Pancreas (tissue), 10 donors: Measurements from ENCODE around the gene ZNF207. TPM values are rescaled to one million over a fixed set of nuclear protein-coding genes. Genes with fewer than 3 reads are reported as not detected.

Experiments
- ATAC-seq, 4 donors: fragments of 200-7000 bp; cut with Tn5 transposase; one replicate each; pipeline versions ENCODE4 v1.8.0 to v1.9.1; 2020; ENCODE audit warnings: mild to moderate bottlenecking in 4 of 4, moderate library complexity in 4 of 4
- DNase-seq, 6 donors: peaks; one replicate each; pipeline ENCODE4 v3.0.0-alpha.2; 2020
- FAIRE-seq: peaks from 2 replicates; lab custom pipeline; 2012; peaks lifted over from hg19 to GRCh38; lab: Jason Lieb, UNC
- H3K27ac ChIP-seq, 4 donors: fragments of 200-600 bp; sonication (generic); 1 replicate in 3 of 4; 2 replicates in 1 of 4; pipeline versions ENCODE4 v1.5.0 to v1.8.0; 2020
- H3K27me3 ChIP-seq, 4 donors: fragments of 200-600 bp; one replicate each; pipeline ENCODE4 v1.8.0; 2021
- H3K36me3 ChIP-seq, 3 donors: fragments of 200-600 bp; sonication (generic) in 1 of 3; one replicate each; pipeline versions ENCODE4 v1.5.0 to v1.8.0; 2020 to 2021
- H3K4me1 ChIP-seq, 3 donors: fragments of 200-600 bp; one replicate each; pipeline ENCODE4 v1.8.0; 2021
- H3K4me3 ChIP-seq, 4 donors: fragments of 200-600 bp; sonication (generic) in 2 of 4; one replicate each; pipeline versions ENCODE4 v1.5.0 to v1.8.0; 2020 to 2021
- H3K9me3 ChIP-seq, 4 donors: fragments of 200-600 bp; one replicate each; pipeline ENCODE4 v1.8.0; 2021
- CTCF ChIP-seq, 4 donors: fragments of 200-600 bp; sonication (generic) in 3 of 4; IDR thresholded peaks; one replicate each; pipeline versions ENCODE4 v1.5.0 to v1.8.0; 2021; ENCODE audit warnings: antibody characterized with exemption in 4 of 4
- WGBS, 2 donors: extraction: QIAGEN DNeasy Blood & Tissue Kit; methylation state at CpG; one replicate each; pipeline ENCODE4 v1.1.7; 2013; 5-methylcytosine and 5-hydroxymethylcytosine counted together
- intact Hi-C, 3 donors: fragments of 100-400 bp; cut with DNase I; formaldehyde crosslinking; loops; one replicate each; pipeline versions ENCODE4 v1.11.1 to v1.14.2; 2022
- polyA plus RNA-seq, 2 donors: library from polyadenylated mRNA; stranded (reverse); fragments of 200-250 nt; gene quantifications; one replicate each; pipeline ENCODE4 v1.2.3, GENCODE V29; 2013
- total RNA-seq, 6 donors: library from RNA; stranded (reverse); fragmentation: NEBNext Ultra II Directional in 4 of 6; extraction: Animal tissue kit (Norgen Biotek cat#: 25700) in 4 of 6; gene quantifications; one replicate each; pipeline versions ENCODE4 v1.2.1 to v1.2.4, GENCODE V29; 2021 to 2023
- donor health status: healthy with polysubstance abuse.
- donor health status: DM: no; HTN: no; CAD: no; lungs with moderate emphysema.
- donor health status: DM: no; HTN: no; CAD: no.
- donor health status: control.
- donor health status: control.
- donor health status: Bipolar disorder and iron deficiency.
- donor health status: DM: yes; HTN: yes; CAD: no.
- donor health status: DM: no; HTN: no; CAD: no.
- donor health status: DM: no; HTN: no; CAD: no.
- donor health status: DM: yes; HTN: yes; CAD: no.

ZNF207 gene
- total and polyA plus RNA-seq, 8 donors: 35.1 to 82.4 (median 44.2) TPM

DNA sequence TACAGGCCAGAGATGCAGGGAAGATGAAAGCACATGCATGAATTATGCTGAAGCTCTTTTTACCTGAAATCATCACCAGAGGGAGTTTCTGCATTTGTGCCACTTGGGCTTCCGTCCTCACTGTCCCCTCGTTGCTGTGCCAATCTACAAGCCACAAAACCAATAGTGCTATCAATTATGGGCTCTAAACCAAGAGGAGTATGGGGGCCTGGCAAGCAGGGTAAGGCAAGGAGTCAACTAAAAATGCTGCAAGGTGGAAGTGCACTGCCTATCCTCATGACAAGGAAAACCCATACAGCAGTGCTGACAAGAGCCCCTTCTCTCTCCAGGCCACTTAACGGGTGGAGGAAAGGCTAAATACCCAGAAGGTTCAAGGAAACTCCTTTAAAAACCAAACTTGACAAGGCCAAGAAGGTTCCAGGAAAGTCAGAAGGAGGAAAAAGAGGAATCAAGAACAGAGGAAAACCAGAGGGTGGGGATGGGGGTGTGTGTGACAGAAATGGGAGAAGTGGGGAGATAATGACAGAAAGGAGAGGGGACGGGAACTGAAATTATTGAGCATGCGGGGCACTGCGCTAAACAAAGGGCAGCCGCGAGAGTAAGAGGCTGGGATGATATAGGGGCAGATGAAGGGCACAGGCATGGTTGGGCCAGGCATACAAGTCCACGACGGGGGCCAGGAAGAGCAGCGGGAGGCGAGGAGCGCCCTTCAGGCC, 8.7 kb upstream of the ZNF207 start:
- H3K4me3 ChIP-seq: peak overlapping the region; percentile 40 to 62 (median 58)
- H3K27ac ChIP-seq: peak overlapping the region in 3 of 4 donors; percentile 54 to 80 (median 73)
- H3K27me3 ChIP-seq: no peaks in the 10 kb centered on the region
- ATAC-seq (peak; percentile 12 to 50 (median 32)), FAIRE-seq (no peak), DNase-seq (peak in 1 of 6 donors; percentile 36)
- peaks cover 0 to 8% (median 0%) of the 10 kb centered on the region in 3 donors for H3K4me1 ChIP-seq
- no peaks in the 10 kb centered on the region for H3K9me3 ChIP-seq
- no peak for TF ChIP-seq CTCF (IDR thresholded peaks at IDR 0.05)
- peaks cover 0 to 13% (median 0%) of the 10 kb centered on the region in 3 donors for H3K36me3 ChIP-seq
- 1 to 2% methylated on average over 11 to 13 of the region's 13 CpGs for WGBS, 2 donors
- intact Hi-C loops: no loop called here

GRCh38 chr17:32341857-32342602, 7.9 kb upstream of the ZNF207 start, which contains the start of gene C17orf75:
Gene C17orf75 (minus strand): TSS chr17:32342173. CDS start chr17:32342139, 34 bp downstream.
- Histone ChIP-seq H3K9me3 (no peaks in the 10 kb centered on the region), H3K27ac (peak within 1 kb of the TSS; percentile 17 to 80 (median 64)), H3K27me3 (no peaks in the 10 kb centered on the region), H3K4me3 (peak within 1 kb of the TSS; percentile 40 to 62 (median 58)), H3K4me1 (peaks cover 0 to 8% (median 0%) of the 10 kb centered on the region in 3 donors), H3K36me3 (peaks cover 0 to 7% (median 0%) of the 10 kb centered on the region in 3 donors)
- WGBS, 2 donors: 4% methylated on average over 28 to 43 of the region's 47 CpGs
- DNase-seq: peak; percentile 73 to 95 (median 84)
- no peak for FAIRE-seq
- intact Hi-C loops: no loop called here
- peak; percentile 94 to 97 (median 96) for ATAC-seq
- no peak for TF ChIP-seq CTCF (IDR thresholded peaks at IDR 0.05)

- FAIRE-seq (no peak), ATAC-seq (no peak), DNase-seq (no peak)
- H3K4me1 ChIP-seq: peaks cover 0 to 8% (median 0%) of the 10 kb centered on the region in 3 donors
- no peak for TF ChIP-seq CTCF (IDR thresholded peaks at IDR 0.05)
- intact Hi-C loops: no loop called here
- peak overlapping the region in 2 of 4 donors; percentile 62 for H3K4me3 ChIP-seq
- H3K27me3 ChIP-seq: no peaks in the 10 kb centered on the region
- WGBS, 2 donors: 57 to 60% methylated on average over 14 of the region's 14 CpGs
- peak overlapping the region in 3 of 4 donors; percentile 17 to 80 (median 73) for H3K27ac ChIP-seq
- no peaks in the 10 kb centered on the region for H3K36me3 ChIP-seq
- H3K9me3 ChIP-seq: no peaks in the 10 kb centered on the region
Measured at GRCh38 chr17:32342603-32343325, 7.2 kb upstream of the ZNF207 start.

- FAIRE-seq (no peak), ATAC-seq (no peak), DNase-seq (no peak)
- Histone ChIP-seq H3K36me3 (no peaks in the 10 kb centered on the region), H3K27me3 (no peaks in the 10 kb centered on the region), H3K9me3 (no peaks in the 10 kb centered on the region), H3K4me1 (peaks cover 0 to 15% (median 4%) of the 10 kb centered on the region in 3 donors), H3K27ac (no peak overlapping the region), H3K4me3 (no peak overlapping the region)
- 86 to 90% methylated on average over 11 of the region's 11 CpGs for WGBS, 2 donors
- intact Hi-C loops: no loop called here
- TF ChIP-seq CTCF (IDR thresholded peaks at IDR 0.05): no peak
Measured at GRCh38 chr17:32345951-32346600, 3.9 kb upstream of the ZNF207 start.
